Brain pericyte (primary cell): ENCODE data around the gene FBXO17.

Source experiments
- DNase-seq: peaks from one replicate; pipeline ENCODE4 v3.0.0-alpha.2; 2012; ENCODE audit warnings: low read depth, low spot score

Gene FBXO17

DNA sequence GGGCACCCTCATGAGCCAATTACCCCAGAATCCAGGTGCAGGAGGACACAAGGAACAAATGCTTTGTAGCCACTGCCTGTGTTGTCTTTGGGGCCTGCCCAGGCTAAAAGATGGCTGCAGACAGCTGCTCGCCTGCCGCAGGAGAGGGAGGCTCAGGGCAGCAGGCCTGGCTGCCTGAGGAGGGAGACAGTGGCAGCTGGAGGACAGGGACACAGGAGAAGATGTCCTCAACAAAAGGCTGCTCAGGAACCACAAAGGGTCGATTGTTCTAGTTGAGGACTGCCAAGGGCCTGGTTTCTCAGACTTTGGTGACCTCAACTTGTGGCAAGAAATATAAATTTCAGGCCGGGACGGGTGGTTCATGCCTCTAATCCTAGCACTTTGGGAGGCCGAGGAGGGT, 83.8 kb downstream of the FBXO17 start:
- no peak for DNase-seq
